AG04450 (cell line): ENCODE measurements around the gene FOSL2. TPM values are rescaled to one million over a fixed set of nuclear protein-coding genes. Genes with fewer than 3 reads are reported as not detected.

Source experiments
- CTCF ChIA-PET: fragments of 300-600, 350-600 bp; formaldehyde crosslinking; extraction: SDS; loops from one replicate; lab custom pipeline; 2022; ENCODE audit warnings: antibody characterized with exemption, inconsistent platforms; lab: Charles Lee
- POLR2A ChIA-PET: fragments of 350-600 bp; formaldehyde crosslinking; extraction: SDS; loops from one replicate; lab custom pipeline; 2021; ENCODE audit warnings: antibody characterized with exemption, inconsistent platforms; lab: Yijun Ruan, JAX
- DNase-seq: peaks from one replicate; pipeline ENCODE4 v3.0.0-alpha.2; 2011; ENCODE audit warnings: low read depth, low spot score
- H3K27ac ChIP-seq: one replicate; pipeline ENCODE4 v1.5.1; 2012; ENCODE audit warnings: low read depth, low read length, control low read depth
- H3K27me3 ChIP-seq: one replicate; pipeline ENCODE4 v1.6.0; 2012; ENCODE audit warnings: low read length; ENCODE audit not compliant: control insufficient read depth, insufficient read depth
- H3K4me3 ChIP-seq: 2 replicates; pipeline ENCODE4 v1.5.1; 2011; ENCODE audit warnings: mild to moderate bottlenecking, low read depth, low read length, control low read depth
- H3K9me3 ChIP-seq: 2 replicates; pipeline ENCODE4 v1.5.1; 2012; ENCODE audit warnings: low read length; ENCODE audit not compliant: control insufficient read depth, insufficient read depth
- polyA plus RNA-seq: library from polyadenylated mRNA; depleted of rRNA; stranded (reverse); fragments of >200 nt; gene quantifications from 2 replicates; pipeline ENCODE4 v1.2.3, GENCODE V29; 2011; rRNA removed
- small RNA-seq: library from RNA; depleted of rRNA; stranded (forward); fragments of <200 nt; gene quantifications from one replicate; pipeline ENCODE3, GENCODE V24; 2012; ENCODE audit warnings: low read depth; ENCODE audit not compliant: insufficient read length
- TF ChIP-seq, protein P1 (sequence below): IDR thresholded peaks from 2 replicates; pipeline ENCODE4 v1.5.1; 2011; ENCODE audit warnings: low read depth, low read length, control low read depth, inconsistent platforms

FOSL2 gene
- polyA plus RNA-seq, 1 experiment: 45.3 TPM

DNA sequence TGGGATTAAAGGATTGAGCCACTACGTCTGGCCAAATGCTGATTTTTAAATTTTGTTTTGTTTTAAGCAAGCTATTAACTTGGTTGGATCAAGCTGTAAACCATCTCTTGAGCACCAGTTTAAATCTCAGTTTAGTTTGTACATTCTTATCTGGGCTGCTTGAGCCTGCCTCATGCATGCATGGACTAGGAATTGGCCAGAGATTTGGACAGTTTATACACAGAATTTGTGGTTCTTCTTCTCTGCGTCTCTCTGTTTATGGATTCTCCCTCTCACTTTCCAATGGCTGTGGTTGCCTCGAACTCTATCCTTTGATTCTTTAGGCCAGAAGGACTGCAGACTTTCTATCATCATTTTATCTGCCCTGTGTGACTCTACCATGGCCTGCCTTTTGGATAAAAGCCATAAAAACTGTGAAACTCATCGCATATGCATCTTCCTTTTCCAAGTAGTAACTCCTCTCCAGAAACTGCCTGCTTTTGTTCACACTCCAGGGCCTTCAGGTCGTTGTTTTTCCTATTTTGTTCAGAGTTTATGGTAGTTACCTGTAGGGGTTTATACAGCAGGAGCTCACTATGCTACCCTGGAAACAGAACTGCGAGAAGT lies 70.7 kb downstream of the FOSL2 start:
- no peaks in the 10 kb centered on the region for H3K9me3 ChIP-seq
- no peak overlapping the region for H3K27ac ChIP-seq
- no peak for DNase-seq
- H3K27me3 ChIP-seq: no peaks in the 10 kb centered on the region
- ChIA-PET POLR2A (interaction anchor here (1.0 kb wide), 1 partner anchor 18 kb away, joined by 3 read pairs; no protein-coding TSS in a partner anchor), CTCF (interaction anchor here (0.6 to 1.3 kb wide), 3 partner anchors 10 to 740 kb away, joined by 3 to 4 read pairs (median 3); no protein-coding TSS in a partner anchor)
- no peak overlapping the region for H3K4me3 ChIP-seq
- TF ChIP-seq, protein P1, sequence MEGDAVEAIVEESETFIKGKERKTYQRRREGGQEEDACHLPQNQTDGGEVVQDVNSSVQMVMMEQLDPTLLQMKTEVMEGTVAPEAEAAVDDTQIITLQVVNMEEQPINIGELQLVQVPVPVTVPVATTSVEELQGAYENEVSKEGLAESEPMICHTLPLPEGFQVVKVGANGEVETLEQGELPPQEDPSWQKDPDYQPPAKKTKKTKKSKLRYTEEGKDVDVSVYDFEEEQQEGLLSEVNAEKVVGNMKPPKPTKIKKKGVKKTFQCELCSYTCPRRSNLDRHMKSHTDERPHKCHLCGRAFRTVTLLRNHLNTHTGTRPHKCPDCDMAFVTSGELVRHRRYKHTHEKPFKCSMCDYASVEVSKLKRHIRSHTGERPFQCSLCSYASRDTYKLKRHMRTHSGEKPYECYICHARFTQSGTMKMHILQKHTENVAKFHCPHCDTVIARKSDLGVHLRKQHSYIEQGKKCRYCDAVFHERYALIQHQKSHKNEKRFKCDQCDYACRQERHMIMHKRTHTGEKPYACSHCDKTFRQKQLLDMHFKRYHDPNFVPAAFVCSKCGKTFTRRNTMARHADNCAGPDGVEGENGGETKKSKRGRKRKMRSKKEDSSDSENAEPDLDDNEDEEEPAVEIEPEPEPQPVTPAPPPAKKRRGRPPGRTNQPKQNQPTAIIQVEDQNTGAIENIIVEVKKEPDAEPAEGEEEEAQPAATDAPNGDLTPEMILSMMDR: no peak

DNA sequence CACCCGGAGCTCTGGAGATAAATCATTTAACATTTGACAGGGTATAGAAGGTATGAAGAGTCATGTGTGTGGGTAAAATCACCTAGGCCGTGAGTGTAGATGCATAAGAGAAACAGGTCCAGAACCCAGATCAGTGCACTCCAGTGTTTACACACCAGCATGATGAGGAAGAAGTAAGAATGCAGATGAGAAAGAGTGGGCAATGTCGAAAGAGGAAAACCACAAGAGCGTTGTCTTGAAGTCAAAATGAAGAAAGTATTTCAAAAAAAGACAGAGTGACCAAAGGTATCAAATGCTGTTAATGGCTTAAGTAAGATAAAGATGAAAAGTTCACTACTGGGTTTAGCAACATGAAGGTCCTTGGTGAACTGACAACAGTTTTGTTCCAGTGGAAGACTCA lies 71.2 kb downstream of the FOSL2 start:
- TF ChIP-seq, protein P1: no peak
- Histone ChIP-seq H3K9me3 (no peaks in the 10 kb centered on the region), H3K27me3 (no peaks in the 10 kb centered on the region), H3K27ac (no peak overlapping the region), H3K4me3 (no peak overlapping the region)
- ChIA-PET CTCF (interaction anchor here (1.3 kb wide), 1 partner anchor 11 kb away, joined by 4 read pairs; no protein-coding TSS in a partner anchor), POLR2A (no interaction called here)
- no peak for DNase-seq

DNA sequence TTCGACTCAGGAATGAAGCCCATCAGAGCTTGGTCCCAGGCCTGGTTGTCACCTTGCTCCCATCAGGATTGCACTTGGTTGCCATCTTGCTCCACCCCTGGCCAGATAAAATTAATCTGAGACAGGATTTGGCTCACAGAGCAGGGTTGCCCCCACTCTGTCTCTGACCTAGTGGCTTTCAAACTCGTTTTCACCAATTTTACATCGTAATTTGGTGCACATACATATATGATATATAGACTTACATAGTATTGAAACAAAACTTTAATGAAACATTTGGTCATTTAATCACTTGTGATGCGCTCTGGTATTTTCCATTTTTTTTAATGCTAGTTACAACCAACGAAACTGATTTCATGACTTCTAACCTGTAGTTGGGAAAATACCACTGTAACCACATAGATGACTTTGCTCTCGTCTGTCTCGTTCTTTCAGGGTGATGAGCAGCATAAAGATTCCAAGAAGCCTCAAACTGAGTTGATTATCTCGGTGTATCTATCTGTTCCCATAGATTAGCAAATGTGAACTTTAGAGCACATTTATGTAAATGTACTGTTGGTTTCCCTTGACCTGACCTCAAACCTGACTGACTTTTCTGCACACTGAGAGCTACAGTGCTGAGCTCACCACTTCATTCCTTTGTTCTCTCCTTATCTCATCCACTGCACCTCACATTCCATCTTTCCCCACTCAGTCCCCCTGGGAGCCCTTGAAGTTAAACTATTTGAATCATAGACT lies 72.7 kb downstream of the FOSL2 start:
- Histone ChIP-seq H3K4me3 (no peak overlapping the region), H3K27ac (no peak overlapping the region), H3K27me3 (no peaks in the 10 kb centered on the region), H3K9me3 (no peaks in the 10 kb centered on the region)
- DNase-seq: no peak
- CTCF ChIA-PET: interaction anchor here (1.7 kb wide), 1 partner anchor 12 kb away, joined by 4 read pairs; no protein-coding TSS in a partner anchor
- POLR2A ChIA-PET: no interaction called here
- TF ChIP-seq, protein P1: no peak

Small RNAs within 50 kb of the gene (small RNA-seq; reads per million reads assigned to genes)
- gene AC104695.3 (not detected), gene SNRPGP7 (not detected)

Other genes with a start within 250 kb of the FOSL2 start
- gene PLB1, start 103.2 kb downstream of the FOSL2 start, polyA plus RNA-seq: 1.4 and 1.6 TPM in 2 replicates